Left ventricle myocardium inferior (tissue), 1 donor: ENCODE measurements around the gene CNPY2. TPM values are rescaled to one million over a fixed set of nuclear protein-coding genes. Genes with fewer than 3 reads are reported as not detected.

ENCODE experiments used
- DNase-seq: peaks from one replicate; pipeline ENCODE4 v3.0.0-alpha.2; 2020
- H3K27ac ChIP-seq: fragments of 200-600 bp; replicated peaks from 2 replicates; pipeline ENCODE4 v1.8.0; 2021
- H3K27me3 ChIP-seq: fragments of 200-600 bp; 2 replicates; pipeline ENCODE4 v1.8.0; 2021; ENCODE audit warnings: low read depth
- H3K36me3 ChIP-seq: fragments of 200-600 bp; 2 replicates; pipeline ENCODE4 v1.8.0; 2021
- H3K4me1 ChIP-seq: fragments of 200-600 bp; 2 replicates; pipeline ENCODE4 v1.8.0; 2021
- H3K4me3 ChIP-seq: fragments of 200-600 bp; 2 replicates; pipeline ENCODE4 v1.8.0; 2021; ENCODE audit warnings: mild to moderate bottlenecking, moderate library complexity
- H3K9me3 ChIP-seq: fragments of 200-600 bp; replicated peaks from 2 replicates; pipeline ENCODE4 v1.8.0; 2021
- CTCF ChIP-seq: fragments of 200-600 bp; IDR thresholded peaks from 2 replicates; pipeline ENCODE4 v1.8.0; 2021; ENCODE audit warnings: antibody characterized with exemption, mild to moderate bottlenecking, borderline replicate concordance
- intact Hi-C: fragments of 100-400 bp; cut with micrococcal nuclease; formaldehyde crosslinking; loops from one replicate; pipeline ENCODE4 v1.11.0; 2022
- long read RNA-seq: library from polyadenylated mRNA; unstranded; transcript quantifications from one replicate; pipeline ENCODE4 v2.0.0, GENCODE V29; 2021
- total RNA-seq: library from RNA; stranded (reverse); fragmentation: NEBNext Ultra II Directional; extraction: Animal tissue kit (Norgen Biotek cat#: 25700); gene quantifications from one replicate; pipeline ENCODE4 v1.2.1, GENCODE V29; 2021
- donor health status: DM: no; HTN: yes; CAD: no; lungs with severe emphysema.

CNPY2 gene
- total RNA-seq, result 33.4 TPM
- long read RNA-seq, transcript CNPY2-201 (6 exons, 1,214 nt), result major isoform, 11 of 13 reads
- long read RNA-seq, partial matches to known transcripts, result 0 of 13 reads
- long read RNA-seq, other reads (novel, unspliced or antisense), result 1 of 13 reads

- peak within 1 kb of the TSS; percentile 98 for H3K27ac ChIP-seq
- H3K36me3 ChIP-seq, result peaks cover 59% of the 10 kb centered on the region
- TF ChIP-seq CTCF, result peak; percentile 27
- no peaks in the 10 kb centered on the region for H3K27me3 ChIP-seq
- peak; percentile 96 for DNase-seq
- peak within 1 kb of the TSS; percentile 99 for H3K4me3 ChIP-seq
- H3K9me3 ChIP-seq, result no peaks in the 10 kb centered on the region
- intact Hi-C loops, result no loop called here
- peaks cover 23% of the 10 kb centered on the region for H3K4me1 ChIP-seq
These were observed at the start of gene CNPY2 for GRCh38 chr12:56315622-56316473. Gene CNPY2, minus strand, starts transcription at chr12:56315988. Its CDS starts 771 bp downstream, at chr12:56315217.

- H3K4me1 ChIP-seq, result peaks cover 33% of the 10 kb centered on the region
- H3K36me3 ChIP-seq, result no peaks in the 10 kb centered on the region
- no peaks in the 10 kb centered on the region for H3K9me3 ChIP-seq
- no peak within 1 kb of the TSS for H3K4me3 ChIP-seq
- H3K27ac ChIP-seq, result no peak within 1 kb of the TSS
- no peak for TF ChIP-seq CTCF
- H3K27me3 ChIP-seq, result no peaks in the 10 kb centered on the region
- intact Hi-C loops, result loop anchor here (10.0 kb wide), 1 partner anchor 82 kb away; the partner anchor contains the start of gene TIMELESS
- no peak for DNase-seq
These were observed 46.6 kb upstream of the CNPY2 start, which contains the start of gene APOF for GRCh38 chr12:56362130-56363059. Gene APOF, minus strand, starts transcription at chr12:56362857. Its CDS starts 112 bp downstream, at chr12:56362745.

- no peaks in the 10 kb centered on the region for H3K9me3 ChIP-seq
- peaks cover 37% of the 10 kb centered on the region for H3K4me1 ChIP-seq
- no peaks in the 10 kb centered on the region for H3K27me3 ChIP-seq
- H3K27ac ChIP-seq, result no peak overlapping the region
- intact Hi-C loops, result loop anchor here (10.0 kb wide), 1 partner anchor 83 kb away; the partner anchor contains the start of gene TIMELESS
- H3K36me3 ChIP-seq, result no peaks in the 10 kb centered on the region
- DNase-seq, result no peak
- no peak for TF ChIP-seq CTCF
- H3K4me3 ChIP-seq, result no peak overlapping the region
These were observed 45.8 kb upstream of the CNPY2 start for GRCh38 chr12:56361487-56362129.

- peak within 1 kb of the TSS; percentile 91 for H3K27ac ChIP-seq
- H3K4me1 ChIP-seq, result peaks cover 37% of the 10 kb centered on the region
- peak; percentile 99 for DNase-seq
- H3K36me3 ChIP-seq, result peaks cover 13% of the 10 kb centered on the region
- intact Hi-C loops, result loop anchor here (10.0 kb wide), 2 partner anchors 85 to 105 kb away; partner anchors contain the start of genes SPRYD4 and TIMELESS
- TF ChIP-seq CTCF, result no peak
- no peaks in the 10 kb centered on the region for H3K9me3 ChIP-seq
- no peaks in the 10 kb centered on the region for H3K27me3 ChIP-seq
- peak within 1 kb of the TSS; percentile 82 for H3K4me3 ChIP-seq
These were observed 44.3 kb upstream of the CNPY2 start, which contains the start of gene STAT2 for GRCh38 chr12:56359851-56360767. Gene STAT2, minus strand, starts transcription at chr12:56360107. Its CDS starts 3,536 bp downstream, at chr12:56356571.
